Endothelial cell of umbilical vein (primary cell): ENCODE data around the gene KCNS3.

Experiments
- EZH2 ChIP-seq: IDR thresholded peaks from 2 replicates; pipeline ENCODE4 v1.6.1; 2012; ENCODE audit warnings: borderline replicate concordance, low read depth, mild to moderate bottlenecking, moderate library complexity, low read length, inconsistent platforms; ENCODE audit not compliant: severe bottlenecking
- JUN ChIP-seq: IDR thresholded peaks from 2 replicates; pipeline ENCODE4 v1.6.1; 2011; ENCODE audit warnings: borderline replicate concordance, low read depth; ENCODE audit not compliant: insufficient read length, insufficient read depth
- POLR2A ChIP-seq: IDR thresholded peaks from 2 replicates; pipeline ENCODE4 v1.6.1; 2012; ENCODE audit warnings: low read depth, mild to moderate bottlenecking, control low read depth, low read length
- POLR2AphosphoS5 ChIP-seq: IDR thresholded peaks from 2 replicates; pipeline ENCODE4 v1.6.1; 2012; ENCODE audit warnings: low read depth, mild to moderate bottlenecking, control low read depth, low read length, moderate library complexity; ENCODE audit not compliant: insufficient read depth
- TF ChIP-seq, protein P1 (sequence below), 2 donors: IDR thresholded peaks; 1 replicate in 1 of 2; 2 replicates in 1 of 2; pipeline ENCODE4 v1.5.1; 2011; ENCODE audit warnings: low read length in 2 of 2, mild to moderate bottlenecking in 2 of 2, moderate library complexity in 2 of 2, control low read depth in 1 of 2, inconsistent platforms in 1 of 2, low read depth in 1 of 2; ENCODE audit not compliant: insufficient read depth in 1 of 2; ENCODE audit errors: extremely low read depth in 1 of 2

DNA sequence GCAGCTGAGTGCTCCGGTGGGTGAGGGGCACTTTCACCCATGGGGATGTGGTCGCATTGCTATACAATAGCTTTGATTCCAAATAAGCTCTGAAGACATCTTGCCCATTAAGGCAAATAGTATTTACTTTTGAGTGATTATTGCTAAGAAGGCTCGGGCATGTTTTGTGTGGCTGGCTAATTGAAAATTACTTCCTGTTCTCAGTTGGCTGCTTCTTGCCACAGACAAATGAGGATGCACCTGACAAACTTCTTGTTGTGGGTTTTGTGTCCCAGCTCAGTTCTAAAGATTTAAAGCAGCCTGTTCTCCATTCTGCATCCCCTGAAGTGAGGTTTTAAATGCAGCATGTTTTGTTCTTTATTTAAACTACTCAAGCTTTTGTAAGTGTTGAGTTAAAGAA, 88.3 kb downstream of the KCNS3 start:
- TF ChIP-seq, protein P1, sequence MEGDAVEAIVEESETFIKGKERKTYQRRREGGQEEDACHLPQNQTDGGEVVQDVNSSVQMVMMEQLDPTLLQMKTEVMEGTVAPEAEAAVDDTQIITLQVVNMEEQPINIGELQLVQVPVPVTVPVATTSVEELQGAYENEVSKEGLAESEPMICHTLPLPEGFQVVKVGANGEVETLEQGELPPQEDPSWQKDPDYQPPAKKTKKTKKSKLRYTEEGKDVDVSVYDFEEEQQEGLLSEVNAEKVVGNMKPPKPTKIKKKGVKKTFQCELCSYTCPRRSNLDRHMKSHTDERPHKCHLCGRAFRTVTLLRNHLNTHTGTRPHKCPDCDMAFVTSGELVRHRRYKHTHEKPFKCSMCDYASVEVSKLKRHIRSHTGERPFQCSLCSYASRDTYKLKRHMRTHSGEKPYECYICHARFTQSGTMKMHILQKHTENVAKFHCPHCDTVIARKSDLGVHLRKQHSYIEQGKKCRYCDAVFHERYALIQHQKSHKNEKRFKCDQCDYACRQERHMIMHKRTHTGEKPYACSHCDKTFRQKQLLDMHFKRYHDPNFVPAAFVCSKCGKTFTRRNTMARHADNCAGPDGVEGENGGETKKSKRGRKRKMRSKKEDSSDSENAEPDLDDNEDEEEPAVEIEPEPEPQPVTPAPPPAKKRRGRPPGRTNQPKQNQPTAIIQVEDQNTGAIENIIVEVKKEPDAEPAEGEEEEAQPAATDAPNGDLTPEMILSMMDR (IDR thresholded peaks at IDR 0.05; ENCODE audit: extremely low read depth in 1 of 2, insufficient read depth in 1 of 2, low read depth in 1 of 2, low read length in 2 of 2) = no peak
- TF ChIP-seq POLR2A (no peak), EZH2 (no peak), POLR2AphosphoS5 (no peak), JUN (no peak)
